Peyer's patch (tissue), 4 donors: Measurements from ENCODE around the gene RAB4B.
"Not testable (repeated sequence)": the region's sequence is repeated elsewhere in the genome, so short reads cannot be mapped to it uniquely, and the experiment has no call there.

Experiments
- POLR2A ChIP-seq, 2 donors: fragments of 450-650 bp; IDR thresholded peaks; one replicate each; pipeline ENCODE4 v1.5.1; 2017; ENCODE audit warnings: antibody characterized with exemption in 2 of 2, mild to moderate bottlenecking in 2 of 2, moderate library complexity in 2 of 2
- TF ChIP-seq, protein P1 (sequence below), 6 experiments: fragments of 450-650 bp in 4 of 6; fragments of 200-600 bp in 2 of 6; sonication (generic) in 1 of 6; IDR thresholded peaks; one replicate each; pipeline ENCODE4 v1.5.1; 2017 to 2019; ENCODE audit warnings: antibody characterized with exemption in 6 of 6, mild to moderate bottlenecking in 3 of 6, moderate library complexity in 1 of 6

DNA sequence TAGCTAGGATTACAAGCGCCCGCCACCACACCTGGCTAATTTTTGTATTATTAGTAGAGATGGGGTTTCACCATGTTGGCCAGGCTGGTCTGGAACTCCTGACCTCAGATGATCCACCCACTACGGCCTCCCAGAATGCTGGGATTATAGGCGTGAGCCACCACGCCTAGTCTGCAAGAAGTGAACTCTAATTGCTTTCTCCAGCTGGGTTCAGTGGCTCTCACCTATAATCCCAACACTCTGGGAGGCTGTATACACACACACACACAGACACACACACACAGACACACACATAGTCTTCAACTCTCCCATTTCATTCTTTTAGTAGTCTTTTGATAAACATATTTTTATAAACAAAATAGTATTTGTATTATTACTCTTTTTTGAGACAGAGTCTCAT is 48.0 kb upstream of the RAB4B start:
- TF ChIP-seq, protein P1, sequence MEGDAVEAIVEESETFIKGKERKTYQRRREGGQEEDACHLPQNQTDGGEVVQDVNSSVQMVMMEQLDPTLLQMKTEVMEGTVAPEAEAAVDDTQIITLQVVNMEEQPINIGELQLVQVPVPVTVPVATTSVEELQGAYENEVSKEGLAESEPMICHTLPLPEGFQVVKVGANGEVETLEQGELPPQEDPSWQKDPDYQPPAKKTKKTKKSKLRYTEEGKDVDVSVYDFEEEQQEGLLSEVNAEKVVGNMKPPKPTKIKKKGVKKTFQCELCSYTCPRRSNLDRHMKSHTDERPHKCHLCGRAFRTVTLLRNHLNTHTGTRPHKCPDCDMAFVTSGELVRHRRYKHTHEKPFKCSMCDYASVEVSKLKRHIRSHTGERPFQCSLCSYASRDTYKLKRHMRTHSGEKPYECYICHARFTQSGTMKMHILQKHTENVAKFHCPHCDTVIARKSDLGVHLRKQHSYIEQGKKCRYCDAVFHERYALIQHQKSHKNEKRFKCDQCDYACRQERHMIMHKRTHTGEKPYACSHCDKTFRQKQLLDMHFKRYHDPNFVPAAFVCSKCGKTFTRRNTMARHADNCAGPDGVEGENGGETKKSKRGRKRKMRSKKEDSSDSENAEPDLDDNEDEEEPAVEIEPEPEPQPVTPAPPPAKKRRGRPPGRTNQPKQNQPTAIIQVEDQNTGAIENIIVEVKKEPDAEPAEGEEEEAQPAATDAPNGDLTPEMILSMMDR (IDR thresholded peaks at IDR 0.05), result not testable (repeated sequence)
- TF ChIP-seq POLR2A (IDR thresholded peaks at IDR 0.05), result not testable (repeated sequence)
